HG03439 (cell line): ENCODE data around the gene MGLL.
A peak's percentile ranks its signal among the peaks of the same experiment; 100 is the strongest.
"Not testable (repeated sequence)": the region's sequence is repeated elsewhere in the genome, so short reads cannot be mapped to it uniquely, and the experiment has no call there.

ENCODE experiments used
- ATAC-seq: cut with Tn5 transposase; IDR thresholded peaks from one replicate; pipeline ENCODE4 v1.9.1; 2021; ENCODE audit warnings: mild to moderate bottlenecking, moderate library complexity; ENCODE audit not compliant: unreplicated experiment

MGLL gene

GRCh38 chr3:127711021-127711695, 111.2 kb downstream of the MGLL start:
- ATAC-seq: no peak

- no peak for ATAC-seq
Observed at GRCh38 chr3:127710155-127710941, 112.0 kb downstream of the MGLL start.

DNA sequence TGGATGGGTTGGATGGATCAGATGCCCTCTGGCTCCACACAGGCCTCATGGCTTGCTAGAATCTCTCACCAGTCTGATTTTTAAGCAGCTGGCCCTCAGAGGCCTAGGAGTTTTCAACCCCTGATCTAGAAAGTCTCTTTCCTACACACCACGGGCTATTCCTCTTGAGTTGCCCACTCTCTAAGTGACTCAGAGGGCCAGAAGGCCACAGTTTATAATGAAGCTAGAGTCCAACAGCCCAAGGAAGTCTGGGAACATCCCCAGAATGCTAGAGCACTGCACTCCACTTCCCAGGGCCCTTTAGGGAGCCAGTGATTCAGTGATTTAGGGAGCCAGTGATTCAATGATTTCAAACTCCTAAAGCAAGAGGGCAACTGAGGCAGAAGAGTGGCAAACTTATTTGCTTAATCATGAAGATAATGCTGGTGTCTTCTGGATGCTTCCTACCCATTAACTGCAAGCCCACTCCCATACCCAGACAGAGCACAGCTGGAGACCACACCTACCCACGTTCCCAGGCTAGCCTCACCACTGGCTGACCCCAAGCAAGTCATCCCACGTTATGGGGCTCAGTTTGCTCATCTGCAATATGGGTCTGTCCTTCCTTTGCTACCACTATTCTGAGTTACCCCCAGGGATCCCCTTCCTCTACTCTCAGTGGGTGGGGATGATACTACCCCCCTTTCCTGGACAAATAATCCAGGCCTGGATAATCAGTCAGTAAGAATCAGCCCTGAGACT, 112.8 kb downstream of the MGLL start:
- ATAC-seq: no peak

DNA sequence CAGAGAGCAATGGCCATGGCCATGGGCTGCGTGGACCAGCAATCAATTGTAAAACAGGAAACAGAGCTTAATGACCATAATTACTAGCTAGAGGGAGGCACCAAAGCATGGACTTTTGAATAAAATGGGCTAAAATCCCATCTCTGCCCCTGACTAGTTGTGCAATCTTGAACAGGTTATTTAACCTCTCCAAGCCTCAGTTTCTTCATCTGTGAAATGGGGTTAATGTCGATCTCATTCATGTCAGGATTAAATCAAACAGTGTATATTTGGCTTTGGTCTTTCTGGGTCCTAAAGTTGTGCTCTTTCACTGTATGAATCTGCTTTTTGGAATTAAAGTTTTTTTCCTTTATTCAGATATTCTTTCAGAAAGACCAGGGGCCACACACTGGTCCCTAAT, 113.5 kb downstream of the MGLL start:
- no peak for ATAC-seq

DNA sequence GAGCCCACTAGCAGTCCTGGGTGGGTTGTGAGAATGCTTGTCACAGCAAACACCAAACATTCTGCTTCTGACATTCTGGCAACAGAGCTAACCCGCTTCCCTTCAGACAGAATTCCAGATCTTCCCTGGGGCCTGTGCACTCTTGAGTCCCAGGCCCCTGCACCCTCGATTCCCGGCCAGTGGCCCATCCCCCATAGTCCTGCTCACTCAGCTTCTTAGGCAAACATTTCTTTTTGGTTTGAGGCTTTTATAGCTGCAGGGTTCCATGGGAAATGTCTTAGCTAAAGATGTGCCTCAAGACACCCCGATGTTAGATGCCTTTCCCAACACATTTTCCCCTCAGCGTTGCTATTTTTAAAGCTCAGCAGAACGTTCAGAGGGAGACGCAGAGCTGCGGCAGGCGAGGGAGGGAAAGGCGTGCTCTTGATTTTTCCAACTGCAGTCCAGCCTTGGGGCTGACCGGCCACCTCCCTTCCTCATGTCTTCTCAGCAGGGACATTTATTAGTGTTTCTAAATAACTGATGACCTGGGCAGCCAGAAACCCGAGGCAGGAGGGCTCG, 114.4 kb downstream of the MGLL start:
- no peak for ATAC-seq

DNA sequence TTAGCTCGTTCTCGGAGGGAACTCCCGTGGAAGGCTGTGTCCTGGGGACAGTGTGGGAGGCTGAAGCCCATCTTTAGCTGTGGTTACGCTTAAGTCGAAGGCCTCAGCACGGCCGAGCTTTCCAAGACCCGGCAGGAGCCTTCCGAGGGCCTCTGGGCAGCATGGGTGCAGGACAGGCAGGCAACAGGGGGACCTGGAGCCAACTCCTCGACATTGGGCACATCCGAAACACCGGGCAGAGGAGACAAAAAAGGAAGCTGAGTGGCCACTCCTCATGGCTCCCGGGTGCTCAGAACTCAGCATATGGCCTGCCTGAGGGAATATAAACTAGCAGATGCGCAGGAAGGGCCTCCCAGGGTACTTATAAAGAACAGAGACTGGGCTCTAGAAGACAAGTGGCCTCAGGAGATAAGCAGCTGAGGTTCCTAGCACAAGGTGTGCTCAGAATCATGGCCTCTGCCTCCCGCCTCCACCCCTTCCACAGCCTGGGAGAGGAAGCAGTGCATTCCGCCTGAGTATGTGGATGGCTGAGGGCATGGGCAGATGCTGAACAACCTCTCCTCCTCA, 115.4 kb downstream of the MGLL start:
- ATAC-seq: no peak

GRCh38 chr3:127706312-127706711, 116.0 kb downstream of the MGLL start:
- no peak for ATAC-seq

GRCh38 chr3:127704840-127705239, 117.5 kb downstream of the MGLL start:
- ATAC-seq: not testable (repeated sequence)

- ATAC-seq: no peak
Observed at GRCh38 chr3:127702151-127702578, 120.2 kb downstream of the MGLL start.

DNA sequence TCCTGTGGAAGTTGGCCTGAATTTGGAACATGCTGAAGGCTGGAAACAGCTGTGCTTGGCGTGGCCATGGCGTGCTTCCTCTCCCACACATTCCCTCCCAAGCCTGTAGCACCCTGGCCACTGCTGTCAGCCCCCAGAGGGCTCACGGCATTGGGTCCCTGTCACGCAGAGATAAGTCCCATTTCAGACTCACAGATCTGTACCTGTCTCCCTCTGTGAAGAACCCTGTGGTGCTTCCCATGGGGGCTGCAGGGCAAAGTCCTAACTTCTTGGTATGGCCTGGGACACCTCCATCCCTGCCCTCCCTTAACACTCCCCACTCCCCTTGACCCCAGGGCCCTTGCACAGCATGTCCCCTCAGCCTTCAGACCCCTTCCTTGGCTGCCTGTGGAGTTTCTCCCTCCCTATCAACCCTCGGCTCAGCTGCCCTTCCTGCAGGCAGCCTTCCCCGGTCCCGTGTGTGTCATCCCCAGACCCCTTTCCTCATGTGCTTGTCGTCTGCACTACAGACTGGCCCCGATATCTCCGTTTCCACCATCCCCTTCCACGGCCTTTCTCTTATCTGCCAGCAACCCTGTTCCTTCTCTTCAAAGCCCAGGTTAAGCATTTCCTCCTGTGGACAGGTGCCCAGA, 120.9 kb downstream of the MGLL start:
- ATAC-seq: no peak

DNA sequence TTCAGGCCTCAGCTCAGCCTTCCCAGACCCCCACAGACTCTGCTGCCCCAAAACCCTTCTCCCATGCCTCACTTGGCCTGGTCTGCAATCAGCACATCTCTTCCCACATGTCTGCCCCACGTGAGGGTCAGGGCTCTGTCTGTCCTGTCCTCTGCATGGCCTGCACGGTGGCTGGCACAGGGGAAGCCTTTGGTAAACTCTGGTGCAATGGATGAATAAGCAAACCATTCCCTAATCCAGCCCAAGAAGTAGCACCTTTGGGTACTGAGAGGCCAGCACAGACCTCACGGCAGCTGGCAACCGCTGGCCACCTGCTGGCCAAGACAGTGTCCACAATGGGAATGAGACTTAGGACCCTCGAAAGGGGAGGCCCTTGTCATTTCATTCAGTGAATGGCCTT, 121.9 kb downstream of the MGLL start:
- no peak for ATAC-seq

GRCh38 chr3:127699416-127700300, 122.7 kb downstream of the MGLL start:
- ATAC-seq: no peak

- no peak for ATAC-seq
Observed at GRCh38 chr3:127698691-127699415, 123.5 kb downstream of the MGLL start.

- ATAC-seq: no peak
Observed at GRCh38 chr3:127698286-127698685, 124.0 kb downstream of the MGLL start.

DNA sequence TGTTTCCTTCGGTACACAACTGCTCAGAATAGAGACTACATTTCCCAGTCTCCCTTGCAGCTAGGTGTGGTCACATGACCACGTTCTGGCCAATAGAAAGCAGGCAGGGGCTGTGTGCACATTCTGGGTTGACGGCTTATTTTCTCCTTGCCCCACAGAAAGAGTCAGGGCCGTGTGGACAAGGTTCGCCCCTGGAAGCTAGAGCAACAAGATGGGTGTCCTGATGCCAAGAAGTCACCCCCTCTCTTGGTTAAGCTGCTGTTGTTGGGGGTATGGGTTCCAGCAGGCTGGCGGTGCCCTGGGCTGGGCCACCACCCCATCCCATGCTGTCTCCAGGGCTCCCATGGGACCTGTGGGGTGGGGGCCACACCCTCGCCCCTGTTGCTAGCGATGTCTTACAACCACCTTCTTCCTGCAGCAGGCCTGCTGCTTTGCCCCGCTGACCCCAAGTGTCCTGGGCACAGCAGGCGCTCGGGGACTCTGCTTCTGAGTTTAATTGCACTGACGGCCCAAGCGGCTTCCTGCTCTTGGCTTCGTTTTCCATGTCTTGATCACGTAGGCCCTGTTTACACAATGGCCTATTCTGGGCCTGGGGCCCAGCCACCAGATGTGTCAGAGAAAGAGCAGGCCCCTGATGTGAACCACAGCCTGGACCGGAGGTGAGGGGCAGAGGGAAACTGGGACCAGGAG, 124.6 kb downstream of the MGLL start:
- peak; percentile 65 for ATAC-seq

DNA sequence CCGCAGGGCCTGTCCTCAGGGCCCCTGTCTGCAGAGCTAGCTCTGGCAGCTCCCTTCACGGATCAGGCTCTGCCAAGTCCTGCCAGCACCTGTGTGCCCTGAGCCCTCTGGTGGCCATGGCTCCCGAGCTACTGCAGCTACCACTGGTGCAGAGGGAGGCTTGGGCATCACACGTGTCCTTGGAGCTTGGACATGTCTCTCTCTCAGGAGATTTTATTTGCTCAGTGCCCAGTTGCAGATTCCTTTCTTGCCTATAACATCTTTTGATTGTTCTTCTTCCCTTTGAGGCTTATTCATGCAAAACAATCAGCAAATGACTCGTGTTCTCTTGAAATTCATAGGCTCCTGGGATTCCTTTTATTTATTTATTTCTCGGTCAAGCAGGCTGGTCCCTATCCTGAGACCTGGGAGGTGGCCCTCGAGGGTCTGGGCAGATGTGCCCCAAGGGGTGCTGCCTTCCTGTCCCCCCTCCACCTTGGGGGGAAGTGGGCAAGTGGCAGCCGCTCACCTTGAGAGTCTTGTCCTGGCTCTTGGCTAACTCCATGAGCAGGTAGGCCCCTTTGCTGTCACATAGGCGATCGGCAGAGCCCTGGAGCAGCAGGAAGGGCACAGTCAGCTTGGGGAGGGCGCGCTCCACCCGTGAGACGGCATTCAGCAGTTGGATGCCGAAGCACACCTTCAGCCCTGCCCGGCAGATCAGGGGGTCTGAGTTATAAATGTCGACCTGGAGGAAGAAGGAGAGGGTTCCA, 127.7 kb downstream of the MGLL start:
- ATAC-seq: no peak

- ATAC-seq: no peak
Observed at GRCh38 chr3:127693336-127693843, 128.9 kb downstream of the MGLL start.
